Epithelial cell of proximal tubule (primary cell): ENCODE data around the gene OTUB2. TPM values are rescaled to one million over a fixed set of nuclear protein-coding genes. Genes with fewer than 3 reads are reported as not detected.

Source experiments
- DNase-seq: peaks from one replicate; pipeline ENCODE4 v3.0.0-alpha.2; 2011; ENCODE audit warnings: low read depth
- H3K4me3 ChIP-seq: 2 replicates; pipeline ENCODE4 v1.5.1; 2011; ENCODE audit warnings: low read depth, mild to moderate bottlenecking, low read length
- CTCF ChIP-seq: conservative IDR thresholded peaks from 2 replicates; pipeline ENCODE4 v1.5.1; 2012; ENCODE audit warnings: low read depth, mild to moderate bottlenecking, low read length
- total RNA-seq: library from RNA; depleted of rRNA; stranded (reverse); fragments of >200 nt; gene quantifications from 2 replicates; pipeline ENCODE4 v1.2.3, GENCODE V29; 2015

Gene OTUB2
- total RNA-seq, 1 donor from 2014 or later, result 5.6 TPM

GRCh38 chr14:94093418-94093817, 67.3 kb downstream of the OTUB2 start:
- no peak for DNase-seq
- TF ChIP-seq CTCF, result no peak
- H3K4me3 ChIP-seq, result no peak overlapping the region

DNA sequence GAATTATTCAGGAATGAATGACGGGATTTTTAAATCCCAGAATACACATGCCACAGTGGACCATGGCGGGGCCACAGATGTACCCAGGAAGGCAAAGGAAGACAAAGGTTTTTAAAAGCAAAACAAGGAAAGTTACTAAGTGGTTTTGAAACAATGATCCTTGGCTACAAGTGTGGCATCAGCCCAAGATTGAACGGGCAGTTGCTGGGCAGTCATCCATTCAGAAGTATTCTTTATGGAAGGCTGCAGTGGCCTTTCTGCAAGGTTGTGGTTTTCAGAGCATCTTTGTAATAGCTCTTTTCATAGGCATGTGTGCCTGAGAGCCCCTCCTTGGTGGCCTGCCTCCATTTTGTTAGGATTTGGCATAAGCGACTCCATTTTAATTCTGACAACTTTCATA, 71.0 kb downstream of the OTUB2 start:
- H3K4me3 ChIP-seq, result no peak overlapping the region
- no peak for TF ChIP-seq CTCF
- DNase-seq, result no peak

Other genes starting within 250 kb of the OTUB2 start
- gene PRIMA1, start 237.9 kb upstream of the OTUB2 start, total RNA-seq, result not detected in 2 replicates
- not detected in 2 replicates for gene FAM181A, start 99.0 kb upstream of the OTUB2 start, total RNA-seq
- 0.46 and 1.4 TPM in 2 replicates for gene ASB2, start 49.8 kb upstream of the OTUB2 start, total RNA-seq
- not detected in 2 replicates for gene CCDC197, start 29.0 kb upstream of the OTUB2 start, total RNA-seq
- gene DDX24, start 54.9 kb downstream of the OTUB2 start, total RNA-seq, result 121 and 150 TPM in 2 replicates
- gene IFI27L1, start 55.0 kb downstream of the OTUB2 start, total RNA-seq, result 15.2 and 40.2 TPM in 2 replicates
- gene IFI27, start 84.4 kb downstream of the OTUB2 start, total RNA-seq, result not detected in 2 replicates
- gene IFI27L2, start 103.3 kb downstream of the OTUB2 start, total RNA-seq, result 112 and 139 TPM in 2 replicates
- 0.29 and 1.7 TPM in 2 replicates for gene PPP4R4, start 148.0 kb downstream of the OTUB2 start, total RNA-seq